ENCODE data around the gene TSSC4.

- TF ChIP-seq SP1 (IDR thresholded peaks at IDR 0.05) (no peak), HDGF (IDR thresholded peaks at IDR 0.05; ENCODE audit: borderline replicate concordance) (no peak), ARNT (IDR thresholded peaks at IDR 0.05) (no peak), L3MBTL2 (conservative IDR thresholded peaks at IDR 0.05) (no peak), FOXM1 (IDR thresholded peaks at IDR 0.05; ENCODE audit: borderline replicate concordance) (no peak), NFRKB (IDR thresholded peaks at IDR 0.05) (no peak), FOXA1 (IDR thresholded peaks at IDR 0.05) (no peak), LEF1 (IDR thresholded peaks at IDR 0.05; ENCODE audit: borderline replicate concordance) (no peak)
These were observed 37.4 kb upstream of the TSSC4 start for GRCh38 chr11:2363130-2363529.

Measured in HEK293T (cell line).